Right hindlimb (tissue), 1 donor: ENCODE results near the gene ELAVL2.
"Not testable (repeated sequence)": the region's sequence is repeated elsewhere in the genome, so short reads cannot be mapped to it uniquely, and the experiment has no call there.

ENCODE experiments used
- DNase-seq: peaks from one replicate; pipeline ENCODE4 v3.0.0-alpha.2; 2018

Gene ELAVL2

GRCh38 chr9:23769307-23769935 is 56.6 kb downstream of the ELAVL2 start:
- peak; percentile 47 for DNase-seq

- DNase-seq: no peak
Observed at GRCh38 chr9:23768861-23769260, 57.2 kb downstream of the ELAVL2 start.

GRCh38 chr9:23766613-23767012 is 59.4 kb downstream of the ELAVL2 start:
- DNase-seq: no peak

GRCh38 chr9:23765561-23765960 is 60.5 kb downstream of the ELAVL2 start:
- DNase-seq: no peak

DNA sequence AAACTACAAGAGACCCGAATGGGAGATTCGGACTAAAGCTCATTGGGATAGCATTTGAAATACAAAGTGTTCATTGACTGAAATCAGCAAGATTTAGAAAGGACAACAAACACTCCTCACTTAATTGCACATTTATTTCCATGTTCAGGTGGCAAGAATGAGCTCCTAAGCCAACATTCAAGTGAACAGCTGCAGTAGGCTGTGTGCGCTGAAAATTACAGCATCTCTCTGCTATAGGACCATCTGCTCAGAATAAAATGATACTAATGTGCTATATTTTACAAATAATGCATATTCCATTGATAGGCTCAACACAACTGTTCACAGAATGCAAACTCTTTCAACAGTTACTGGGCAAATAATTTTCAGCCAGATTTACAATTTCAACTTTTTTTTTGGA is 61.8 kb downstream of the ELAVL2 start:
- no peak for DNase-seq

DNA sequence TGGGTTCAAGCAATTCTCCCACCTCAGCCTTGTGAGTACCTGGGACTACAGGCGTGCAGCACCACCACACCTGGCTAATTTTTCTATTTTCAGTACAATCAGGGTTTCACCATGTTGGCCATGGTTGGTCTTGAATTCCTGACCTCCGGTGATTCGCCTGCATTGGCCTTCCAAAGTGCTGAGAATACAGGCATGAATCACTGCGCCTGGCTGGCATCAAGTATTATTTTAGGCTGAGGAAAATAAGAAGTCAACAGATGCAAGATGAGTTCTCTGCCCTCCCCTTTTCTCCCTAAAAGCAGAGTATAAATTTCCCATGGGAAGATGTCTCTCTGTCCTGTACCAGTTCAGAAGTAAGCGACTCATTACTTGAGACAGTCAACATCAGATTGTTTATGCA is 71.5 kb downstream of the ELAVL2 start:
- DNase-seq: no peak

GRCh38 chr9:23752859-23753258 is 73.2 kb downstream of the ELAVL2 start:
- DNase-seq: no peak

DNA sequence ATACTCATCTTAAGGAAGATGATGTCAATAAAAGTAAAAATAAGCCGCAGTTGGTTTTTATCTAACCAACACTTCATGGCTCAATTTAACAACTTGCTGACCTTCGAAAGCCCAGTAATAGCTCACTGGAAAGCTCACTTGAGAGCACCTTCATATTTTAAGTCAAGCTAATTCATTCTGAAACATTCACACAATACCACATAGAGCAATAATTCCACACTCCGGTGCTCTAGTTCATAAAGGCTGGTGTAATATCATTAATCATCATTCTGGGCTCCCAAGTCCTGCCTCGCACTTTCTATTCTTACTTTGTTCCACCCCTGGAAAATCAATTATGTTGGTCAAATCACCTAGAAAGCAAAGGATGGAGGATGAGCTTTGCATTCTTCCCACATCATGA is 74.4 kb downstream of the ELAVL2 start:
- no peak for DNase-seq

GRCh38 chr9:23750808-23751207 is 75.2 kb downstream of the ELAVL2 start:
- DNase-seq: no peak

DNA sequence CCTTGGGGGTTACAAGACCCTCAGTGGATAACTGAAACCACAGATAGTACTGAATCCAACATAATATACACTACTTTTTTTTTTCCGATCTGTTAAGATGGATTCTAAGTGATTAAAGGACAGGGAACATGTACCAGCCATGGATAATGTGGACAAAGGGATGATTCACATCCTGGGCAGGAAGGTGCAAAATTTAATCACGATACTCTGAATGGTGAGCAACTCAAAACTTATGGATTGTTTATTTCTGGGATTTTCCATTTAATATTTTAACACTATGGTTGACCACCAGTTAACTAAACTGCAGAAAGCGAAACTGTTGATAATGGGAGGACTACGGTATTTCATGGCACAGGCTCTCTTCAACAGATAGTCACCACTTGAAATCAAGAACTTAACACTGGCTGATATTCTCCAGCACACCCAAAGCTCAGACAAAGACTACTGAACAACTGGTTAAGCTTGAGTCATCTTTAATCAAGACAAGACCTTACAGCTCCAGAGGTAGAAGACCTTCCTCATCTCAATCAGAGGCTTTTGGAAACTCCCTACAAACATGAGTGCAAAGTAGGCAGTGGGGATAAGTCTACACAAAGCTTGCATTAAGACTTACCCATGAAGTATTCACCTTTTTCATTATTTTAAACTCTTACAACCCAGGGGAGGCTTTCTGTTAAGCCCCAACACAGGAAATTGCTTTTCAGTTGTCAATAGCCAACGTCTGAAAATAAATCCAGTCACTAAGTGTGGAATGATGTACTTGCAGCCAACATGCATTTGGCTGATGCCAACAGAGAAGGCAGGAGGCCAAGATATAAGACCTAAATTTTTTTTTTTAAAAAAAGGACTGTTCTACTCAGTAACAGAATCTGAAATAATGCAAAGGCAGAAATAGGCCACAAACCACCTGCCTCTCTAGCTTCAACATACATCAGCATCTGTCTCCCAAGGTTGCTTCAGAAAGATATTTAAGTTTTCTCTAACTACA is 78.7 kb downstream of the ELAVL2 start:
- DNase-seq: peak; percentile 26

GRCh38 chr9:23746317-23746716 is 79.7 kb downstream of the ELAVL2 start:
- no peak for DNase-seq

DNA sequence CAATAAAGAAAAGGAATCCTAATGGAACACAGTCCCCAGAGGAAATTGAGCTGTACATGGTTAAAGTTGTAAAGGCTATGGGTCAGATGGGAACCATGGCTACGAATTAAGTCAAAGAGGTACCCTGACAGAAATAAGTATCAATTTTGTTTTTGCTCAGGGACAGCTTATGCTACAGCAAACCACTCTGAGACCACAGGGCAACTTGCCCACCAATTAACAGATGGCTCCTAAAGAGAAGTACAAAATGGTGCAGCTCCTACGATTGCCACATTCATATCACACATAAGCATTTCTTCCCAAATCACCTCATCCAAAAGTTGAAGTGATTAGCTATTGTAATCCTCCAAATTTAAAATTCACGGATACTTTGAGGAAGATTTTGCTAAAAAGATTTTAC is 83.0 kb downstream of the ELAVL2 start:
- no peak for DNase-seq

GRCh38 chr9:23741351-23741750 is 84.7 kb downstream of the ELAVL2 start:
- DNase-seq: no peak

DNA sequence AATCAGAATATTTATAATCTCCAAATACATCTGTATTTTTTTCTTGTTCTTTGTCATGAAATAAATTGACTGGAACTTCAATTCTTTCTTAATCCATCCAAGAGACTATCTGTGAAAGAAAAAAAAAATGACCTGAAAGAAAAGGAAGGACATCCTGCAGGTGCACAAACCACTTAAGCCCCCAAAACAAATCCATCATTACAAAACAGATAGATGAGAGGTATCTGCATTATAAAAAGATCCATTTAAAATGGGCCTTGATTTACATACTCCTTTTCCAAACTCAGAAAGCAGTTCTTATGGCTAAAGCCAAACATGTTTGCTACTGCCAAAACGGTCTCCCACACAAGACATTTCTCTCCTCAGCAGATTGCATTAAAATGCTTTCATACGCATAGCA is 85.5 kb downstream of the ELAVL2 start:
- DNase-seq: no peak

DNA sequence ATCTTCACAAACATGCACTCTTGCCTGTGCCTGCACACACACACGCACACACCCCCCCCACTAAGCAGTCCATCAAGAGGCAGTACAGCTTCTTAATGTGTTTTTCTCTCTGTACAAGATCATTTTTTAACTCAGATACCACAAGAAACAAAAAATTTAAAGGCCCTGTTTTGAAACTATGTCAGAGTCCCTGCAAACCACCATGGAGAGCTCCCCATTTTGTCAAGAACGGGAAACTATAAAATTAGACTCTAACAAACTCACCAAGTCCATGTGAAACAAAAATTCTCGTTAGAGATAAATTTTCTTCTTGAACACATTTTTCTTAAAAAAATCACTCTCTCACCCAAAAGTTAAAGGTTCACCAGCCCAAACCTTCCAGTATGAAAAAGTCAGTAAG is 86.3 kb downstream of the ELAVL2 start:
- DNase-seq: no peak

- DNase-seq: no peak
Observed at GRCh38 chr9:23736293-23736692, 89.7 kb downstream of the ELAVL2 start.

DNA sequence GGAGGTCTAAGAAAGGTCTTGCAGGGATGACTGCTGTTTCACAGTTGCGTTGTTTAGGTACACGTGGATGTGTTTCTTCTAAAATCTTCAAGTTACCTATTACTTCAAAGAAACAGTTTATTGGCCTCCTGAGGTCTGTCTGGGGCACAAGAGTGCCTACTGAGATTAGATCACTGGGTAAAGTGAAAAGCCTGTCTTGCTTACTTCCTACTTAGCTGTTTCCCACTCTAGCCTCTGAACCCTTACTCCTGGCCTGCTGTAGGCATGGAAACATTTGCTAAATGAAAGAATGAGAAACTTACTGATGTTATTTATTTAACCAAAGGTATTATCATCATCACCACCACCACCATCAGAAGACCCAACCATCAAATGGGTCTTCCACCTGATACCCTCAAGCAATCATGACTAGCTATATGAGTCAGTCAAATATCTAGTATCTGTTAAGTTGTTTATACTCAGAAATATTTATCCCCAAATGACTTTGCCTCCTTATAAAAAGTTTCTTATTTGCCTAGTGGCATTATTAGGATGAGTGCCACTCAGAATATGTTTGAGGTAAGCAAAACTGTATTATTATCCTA is 92.5 kb downstream of the ELAVL2 start:
- no peak for DNase-seq

- no peak for DNase-seq
Observed at GRCh38 chr9:23731353-23731752, 94.7 kb downstream of the ELAVL2 start.

- DNase-seq: no peak
Observed at GRCh38 chr9:23730364-23730763, 95.7 kb downstream of the ELAVL2 start.

- no peak for DNase-seq
Observed at GRCh38 chr9:23728736-23729135, 97.3 kb downstream of the ELAVL2 start.

DNA sequence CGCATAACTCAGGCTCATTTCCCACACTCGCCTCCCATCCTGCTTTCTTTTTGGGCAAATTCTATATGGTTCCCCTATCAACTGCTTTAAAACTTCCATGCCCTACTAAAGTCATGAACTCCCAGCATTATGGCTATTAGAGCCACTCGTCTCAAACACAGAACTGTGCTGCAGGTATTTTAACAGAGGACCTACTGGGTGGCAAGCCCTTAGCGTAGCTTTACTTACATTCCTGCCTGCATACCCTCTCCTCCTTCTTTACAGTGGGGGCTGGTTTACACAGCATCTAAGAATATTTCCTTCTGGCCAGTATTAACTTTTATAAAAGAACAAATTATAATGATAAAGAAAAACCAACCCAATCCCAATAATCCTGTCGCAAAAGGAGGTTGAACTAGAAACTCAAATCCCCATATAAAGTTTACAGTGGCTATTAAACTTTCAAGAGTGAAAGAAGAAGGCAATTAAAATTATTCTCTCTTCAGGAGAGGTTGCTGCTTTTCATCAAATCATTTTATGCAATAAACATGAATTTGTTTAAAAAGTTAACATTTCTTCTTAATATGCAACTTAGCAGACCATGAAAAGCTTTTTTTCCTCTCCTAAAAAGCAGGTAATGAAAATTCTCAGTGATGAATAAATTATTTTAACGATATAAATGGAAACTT is 100.6 kb downstream of the ELAVL2 start:
- no peak for DNase-seq

- DNase-seq: no peak
Observed at GRCh38 chr9:23723672-23724071, 102.4 kb downstream of the ELAVL2 start.

DNA sequence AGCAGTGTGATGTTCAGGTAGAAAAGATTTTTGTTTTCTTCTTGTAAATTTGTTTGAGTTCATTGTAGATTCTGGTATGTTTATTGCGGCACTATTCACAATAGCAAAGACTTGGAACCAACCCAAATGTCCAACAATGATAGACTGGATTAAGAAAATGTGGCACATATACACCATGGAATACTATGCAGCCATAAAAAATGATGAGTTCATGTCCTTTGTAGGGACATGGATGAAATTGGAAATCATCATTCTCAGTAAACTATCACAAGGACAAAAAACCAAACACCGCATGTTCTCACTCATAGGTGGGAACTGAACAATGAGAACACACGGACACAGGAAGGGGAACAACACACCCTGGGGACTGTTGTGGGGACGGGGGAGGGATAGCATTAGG is 103.0 kb downstream of the ELAVL2 start:
- not testable (repeated sequence) for DNase-seq
